T-helper 17 cell (primary cell): ENCODE results near the gene HOXB8. TPM values are rescaled to one million over a fixed set of nuclear protein-coding genes. Genes with fewer than 3 reads are reported as not detected.
A peak's percentile ranks its signal among the peaks of the same experiment; 100 is the strongest.

Experiments used
- ATAC-seq: fragments of 150-1000 bp; cut with Tn5 transposase; 2 replicates; pipeline ENCODE4 v1.10.0; 2021; ENCODE audit warnings: mild to moderate bottlenecking, moderate library complexity
- DNase-seq, 3 donors: peaks; one replicate each; pipeline versions ENCODE4 v3.0.0 to v3.0.0-alpha.2; 2020 to 2021
- H3K9me3 ChIP-seq: one replicate; pipeline ENCODE4 v1.7.0; 2013; ENCODE audit warnings: low read length, mild to moderate bottlenecking; ENCODE audit not compliant: control insufficient read depth, poor library complexity, severe bottlenecking
- H3K27ac Mint-ChIP-seq: one replicate; pipeline ENCODE4 v1.8.0; 2022; ENCODE audit warnings: mild to moderate bottlenecking, moderate library complexity, mixed read lengths
- H3K27me3 Mint-ChIP-seq: one replicate; pipeline ENCODE4 v1.8.0; 2022; ENCODE audit warnings: mixed read lengths
- H3K36me3 Mint-ChIP-seq: one replicate; pipeline ENCODE4 v1.8.0; 2022; ENCODE audit warnings: low read depth, mixed read lengths
- H3K4me1 Mint-ChIP-seq: one replicate; pipeline ENCODE4 v1.8.0; 2022; ENCODE audit warnings: mild to moderate bottlenecking, mixed read lengths
- H3K4me3 Mint-ChIP-seq: one replicate; pipeline ENCODE4 v1.8.0; 2022; ENCODE audit warnings: mild to moderate bottlenecking, moderate library complexity, mixed read lengths
- total RNA-seq, 4 donors: library from RNA in 2 of 4; stranded (reverse) in 2 of 4; gene quantifications; one replicate each; pipeline ENCODE4 v1.2.3 and lab custom pipeline; 2022 to 2026

The HOXB8 gene
- total RNA-seq, 2 donors from 2014 or later: not detected

- ATAC-seq: peak; percentile 48
- H3K27ac Mint-ChIP-seq: no peak overlapping the region
- H3K36me3 Mint-ChIP-seq: peaks cover 8% of the 10 kb centered on the region
- H3K9me3 ChIP-seq: no peaks in the 10 kb centered on the region
- peak overlapping the region; percentile 91 for H3K4me3 Mint-ChIP-seq
- peak in 1 of 3 donors; percentile 33 for DNase-seq
- H3K27me3 Mint-ChIP-seq: peaks cover 91% of the 10 kb centered on the region
- H3K4me1 Mint-ChIP-seq: peaks cover 17% of the 10 kb centered on the region
Measured at GRCh38 chr17:48624544-48625494, 9.7 kb upstream of the HOXB8 start.

DNA sequence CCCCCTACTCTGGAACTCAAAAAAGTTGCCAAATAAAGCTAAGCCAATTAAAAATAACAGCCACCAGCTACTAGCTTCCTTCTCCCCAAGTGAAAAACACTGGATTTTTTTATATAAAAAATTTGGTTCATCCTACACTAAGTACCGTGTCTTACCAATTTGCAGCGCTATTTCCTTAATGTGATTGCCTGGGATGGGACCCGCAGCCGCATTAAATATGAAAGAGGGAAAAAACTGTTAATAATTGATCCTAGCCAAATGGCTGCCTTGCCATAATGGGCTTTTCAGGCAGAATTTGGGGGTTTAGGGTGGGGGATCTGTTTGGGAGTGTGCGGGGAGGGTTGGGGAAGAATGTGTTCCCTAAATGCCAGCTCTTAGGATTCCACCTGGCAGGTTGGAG lies 9.0 kb upstream of the HOXB8 start:
- H3K27me3 Mint-ChIP-seq: peaks cover 91% of the 10 kb centered on the region
- H3K4me3 Mint-ChIP-seq: peak overlapping the region; percentile 71
- H3K36me3 Mint-ChIP-seq: peaks cover 8% of the 10 kb centered on the region
- DNase-seq: no peak
- ATAC-seq: no peak
- H3K4me1 Mint-ChIP-seq: peaks cover 21% of the 10 kb centered on the region
- H3K9me3 ChIP-seq: no peaks in the 10 kb centered on the region
- H3K27ac Mint-ChIP-seq: no peak overlapping the region

DNA sequence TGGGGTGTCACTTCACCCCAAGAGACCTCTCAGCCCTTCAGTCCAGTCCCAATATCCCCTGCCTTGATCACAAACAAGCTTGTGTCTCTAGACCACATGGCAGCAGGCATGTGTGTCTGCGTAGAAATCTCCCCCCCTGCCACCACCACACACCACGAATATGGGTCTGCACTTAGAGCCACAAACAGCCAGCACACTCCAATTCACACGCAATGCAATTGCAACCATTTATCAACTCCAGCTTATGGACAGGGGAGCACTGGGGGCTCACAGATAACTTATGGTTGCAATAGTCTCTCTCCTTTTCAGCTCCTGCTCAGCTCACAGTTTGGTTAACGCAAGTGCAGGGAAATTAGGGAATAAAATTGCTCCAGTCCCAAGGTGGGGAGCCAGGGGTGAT lies 8.5 kb upstream of the HOXB8 start:
- ATAC-seq: no peak
- DNase-seq: no peak
- Mint-ChIP-seq H3K4me1 (peaks cover 25% of the 10 kb centered on the region), H3K4me3 (no peak overlapping the region), H3K27me3 (peaks cover 91% of the 10 kb centered on the region), H3K27ac (no peak overlapping the region), H3K36me3 (peaks cover 8% of the 10 kb centered on the region)
- no peaks in the 10 kb centered on the region for H3K9me3 ChIP-seq

- ATAC-seq: no peak
- H3K4me3 Mint-ChIP-seq: no peak overlapping the region
Measured at GRCh38 chr17:48622857-48623256, 7.8 kb upstream of the HOXB8 start.

GRCh38 chr17:48621410-48622392 lies 6.6 kb upstream of the HOXB8 start:
- H3K27ac Mint-ChIP-seq: no peak overlapping the region
- no peak overlapping the region for H3K4me3 Mint-ChIP-seq
- H3K9me3 ChIP-seq: no peaks in the 10 kb centered on the region
- peaks cover 12% of the 10 kb centered on the region for H3K36me3 Mint-ChIP-seq
- H3K4me1 Mint-ChIP-seq: peaks cover 35% of the 10 kb centered on the region
- DNase-seq: no peak
- H3K27me3 Mint-ChIP-seq: peaks cover 90% of the 10 kb centered on the region
- ATAC-seq: no peak

More at GRCh38 chr17:48622857-48623256, 7.8 kb upstream of the HOXB8 start:
- Mint-ChIP-seq H3K27me3 (peaks cover 90% of the 10 kb centered on the region), H3K36me3 (peaks cover 8% of the 10 kb centered on the region), H3K27ac (no peak overlapping the region), H3K4me1 (peaks cover 30% of the 10 kb centered on the region)
- DNase-seq: no peak
- no peaks in the 10 kb centered on the region for H3K9me3 ChIP-seq

- H3K4me3 Mint-ChIP-seq: no peak overlapping the region
- no peak for ATAC-seq
- peaks cover 11% of the 10 kb centered on the region for H3K36me3 Mint-ChIP-seq
- no peaks in the 10 kb centered on the region for H3K9me3 ChIP-seq
- H3K27me3 Mint-ChIP-seq: peaks cover 92% of the 10 kb centered on the region
- H3K27ac Mint-ChIP-seq: no peak overlapping the region
- no peak for DNase-seq
- peaks cover 30% of the 10 kb centered on the region for H3K4me1 Mint-ChIP-seq
Measured at GRCh38 chr17:48620461-48621139, 5.5 kb upstream of the HOXB8 start.

- H3K27ac Mint-ChIP-seq: peak overlapping the region; percentile 96
- DNase-seq (no peak), ATAC-seq (no peak)
- H3K4me1 Mint-ChIP-seq: peaks cover 31% of the 10 kb centered on the region
- peaks cover 11% of the 10 kb centered on the region for H3K36me3 Mint-ChIP-seq
- H3K4me3 Mint-ChIP-seq: peak overlapping the region; percentile 63
- H3K9me3 ChIP-seq: no peaks in the 10 kb centered on the region
- peaks cover 93% of the 10 kb centered on the region for H3K27me3 Mint-ChIP-seq
Measured at GRCh38 chr17:48619826-48620449, 4.8 kb upstream of the HOXB8 start.

GRCh38 chr17:48618256-48618896 lies 3.3 kb upstream of the HOXB8 start:
- peaks cover 41% of the 10 kb centered on the region for H3K4me1 Mint-ChIP-seq
- DNase-seq: peak; percentile 74 to 84 (median 78)
- H3K36me3 Mint-ChIP-seq: peaks cover 12% of the 10 kb centered on the region
- peak overlapping the region; percentile 96 for H3K27ac Mint-ChIP-seq
- peak; percentile 78 for ATAC-seq
- H3K4me3 Mint-ChIP-seq: peak overlapping the region; percentile 25
- no peaks in the 10 kb centered on the region for H3K9me3 ChIP-seq
- H3K27me3 Mint-ChIP-seq: peaks cover 96% of the 10 kb centered on the region

GRCh38 chr17:48617471-48618255 lies 2.6 kb upstream of the HOXB8 start:
- peaks cover 96% of the 10 kb centered on the region for H3K27me3 Mint-ChIP-seq
- peak overlapping the region; percentile 96 for H3K27ac Mint-ChIP-seq
- DNase-seq (no peak), ATAC-seq (no peak)
- H3K4me3 Mint-ChIP-seq: peak overlapping the region; percentile 33
- H3K4me1 Mint-ChIP-seq: peaks cover 43% of the 10 kb centered on the region
- H3K9me3 ChIP-seq: no peaks in the 10 kb centered on the region
- H3K36me3 Mint-ChIP-seq: peaks cover 11% of the 10 kb centered on the region

DNA sequence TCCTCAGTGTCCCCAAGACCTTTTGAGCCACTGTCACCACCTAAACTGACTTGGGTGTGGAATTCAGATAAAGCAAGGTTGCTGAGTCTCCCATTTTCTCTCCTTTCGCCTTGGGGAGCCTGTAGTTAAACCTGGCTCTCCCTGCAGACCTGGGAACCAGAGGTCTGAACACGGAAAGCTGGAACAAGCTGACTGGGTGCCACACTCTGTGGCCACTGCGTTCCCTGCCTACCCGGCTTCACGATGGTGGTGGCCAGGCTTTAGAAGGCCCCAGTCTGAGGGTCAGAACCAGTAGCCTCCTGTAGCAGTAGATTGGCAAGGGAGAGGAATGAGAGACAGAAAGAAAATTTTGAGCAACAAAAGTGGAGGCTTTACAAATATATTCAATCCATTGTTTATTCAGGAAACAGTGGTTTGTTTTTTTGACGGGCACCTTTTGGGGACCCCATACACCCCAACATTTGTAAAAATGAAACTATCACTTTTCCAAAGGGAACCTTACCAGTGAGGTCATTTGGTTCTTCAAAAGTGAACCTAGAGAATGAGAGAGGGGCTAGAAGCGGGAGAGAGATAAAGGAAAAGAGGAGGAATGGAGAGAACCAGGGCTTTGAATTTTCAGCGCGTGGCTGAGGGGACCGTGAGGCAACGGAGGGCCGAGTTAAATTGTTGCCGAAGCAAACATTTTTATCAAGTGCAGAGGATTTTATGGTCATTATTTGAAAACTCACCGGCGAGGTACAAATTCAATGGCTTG lies 1.8 kb upstream of the HOXB8 start:
- DNase-seq (no peak), ATAC-seq (no peak)
- H3K27me3 Mint-ChIP-seq: peaks cover 94% of the 10 kb centered on the region
- peaks cover 44% of the 10 kb centered on the region for H3K4me1 Mint-ChIP-seq
- H3K9me3 ChIP-seq: no peaks in the 10 kb centered on the region
- H3K4me3 Mint-ChIP-seq: peak overlapping the region; percentile 68
- peaks cover 11% of the 10 kb centered on the region for H3K36me3 Mint-ChIP-seq
- peak overlapping the region; percentile 61 for H3K27ac Mint-ChIP-seq
